ENCODE results near the gene SARDH.

Gene SARDH

DNA sequence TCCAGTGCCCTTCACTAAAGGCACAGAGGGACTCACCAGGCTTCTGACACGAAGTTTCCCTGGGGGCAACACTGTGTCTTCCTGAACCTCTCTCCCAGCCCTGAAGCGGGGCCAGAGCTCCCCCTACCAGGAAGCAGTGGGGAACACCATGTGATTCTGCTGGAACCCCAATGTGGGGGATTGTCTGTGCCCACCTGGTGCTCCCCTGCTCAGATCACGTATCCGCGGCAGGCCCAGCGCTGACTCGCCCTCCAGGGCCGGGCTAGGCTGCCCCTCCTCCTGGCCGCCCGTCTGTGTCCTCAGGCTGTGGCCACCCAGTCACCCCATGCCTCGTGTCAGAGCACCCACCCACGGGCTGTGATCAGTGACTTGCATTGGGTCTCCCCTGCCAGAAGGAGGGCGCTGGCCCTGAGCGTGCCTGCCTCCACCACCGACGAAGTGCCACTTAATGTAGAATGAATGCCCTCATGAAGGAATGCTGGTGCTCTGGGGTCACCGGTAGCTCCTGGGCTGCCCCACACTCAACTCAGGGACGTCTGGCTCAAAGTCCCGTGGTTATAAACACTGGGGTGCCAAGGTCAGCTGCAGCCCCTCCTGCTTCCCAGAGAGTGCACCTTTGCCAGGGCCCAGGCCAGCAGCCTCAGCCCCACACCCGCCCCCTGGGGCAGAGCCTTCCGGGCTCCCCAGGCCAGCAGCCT is 22.1 kb downstream of the SARDH start:
- DNase-seq (ENCODE audit: extremely low read depth in 1 of 2, low read depth in 1 of 2), result no peak

- DNase-seq (ENCODE audit: extremely low read depth in 1 of 2, low read depth in 1 of 2), result no peak
Measured at GRCh38 chr9:133715295-133715865, 22.8 kb downstream of the SARDH start.

GRCh38 chr9:133714606-133715294 is 23.4 kb downstream of the SARDH start:
- no peak for DNase-seq (ENCODE audit: extremely low read depth in 1 of 2, low read depth in 1 of 2)

DNA sequence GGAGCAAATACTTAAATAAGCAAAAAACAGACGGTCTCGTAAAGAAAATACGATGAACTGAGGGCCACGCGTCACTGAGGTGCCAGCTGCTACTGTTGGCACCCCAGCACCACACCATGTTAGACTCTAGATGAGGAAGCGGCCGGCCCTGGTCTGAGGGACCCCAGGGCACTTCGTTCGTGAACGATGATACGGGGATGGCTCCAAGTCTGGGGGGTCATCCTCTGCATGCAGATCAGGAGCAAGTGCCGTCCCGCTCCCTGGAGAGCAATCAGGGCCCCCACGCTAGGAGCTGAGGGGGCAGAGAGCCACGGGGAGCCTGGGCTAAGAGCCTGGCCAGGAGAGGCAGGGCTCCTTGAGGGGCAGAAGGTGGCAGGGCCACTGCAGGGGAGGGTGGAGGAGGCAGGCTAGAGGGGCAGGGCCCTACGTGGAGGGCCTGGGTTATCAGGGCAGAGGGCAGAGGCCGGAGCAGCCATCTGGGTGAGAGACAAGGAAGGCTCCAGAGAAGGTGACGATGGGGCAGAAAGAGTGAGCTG is 24.1 kb downstream of the SARDH start:
- no peak for DNase-seq (ENCODE audit: extremely low read depth in 1 of 2, low read depth in 1 of 2)

DNA sequence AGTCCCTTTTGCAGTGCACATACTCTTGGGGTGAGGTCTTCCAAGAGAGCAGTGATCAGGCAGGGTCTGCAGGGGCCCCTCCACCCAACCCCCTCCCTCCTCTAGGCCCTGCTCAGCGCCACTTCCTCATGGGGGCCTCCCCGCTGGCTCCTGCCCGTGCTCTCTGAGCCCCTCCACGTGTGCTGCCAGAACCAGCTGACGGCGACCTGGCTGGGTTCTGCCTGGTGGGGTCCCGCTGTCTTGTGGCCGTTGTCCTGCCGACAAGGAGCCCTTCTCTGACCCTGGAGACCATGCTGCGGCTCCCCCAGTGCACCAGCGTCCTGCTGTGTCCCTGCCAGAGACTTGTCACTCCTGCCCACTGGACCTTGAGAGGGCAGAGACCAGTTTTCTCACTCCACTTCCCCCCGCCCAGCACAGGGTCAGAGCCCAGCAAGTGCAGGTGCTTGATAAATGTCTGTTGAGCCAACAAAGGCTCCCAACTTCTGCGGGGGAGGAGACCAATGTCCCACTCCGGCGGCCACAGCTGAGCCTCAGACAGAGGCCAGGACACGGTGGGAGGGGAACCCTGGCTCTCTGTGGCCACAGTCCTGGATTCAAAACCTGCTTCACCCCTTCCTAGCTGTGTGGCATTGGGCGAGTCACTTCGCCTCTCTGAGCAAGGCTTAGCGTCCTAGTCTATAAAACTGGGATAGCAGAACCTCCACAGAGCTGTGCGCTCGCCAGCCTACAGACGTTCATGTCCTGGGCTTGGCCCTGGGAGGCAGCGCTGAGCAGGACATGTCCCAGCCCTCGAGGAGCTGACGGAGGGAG is 24.8 kb downstream of the SARDH start:
- no peak for DNase-seq (ENCODE audit: extremely low read depth in 1 of 2, low read depth in 1 of 2)

- no peak for DNase-seq (ENCODE audit: extremely low read depth in 1 of 2, low read depth in 1 of 2)
Measured at GRCh38 chr9:133712221-133713100, 25.7 kb downstream of the SARDH start.

DNA sequence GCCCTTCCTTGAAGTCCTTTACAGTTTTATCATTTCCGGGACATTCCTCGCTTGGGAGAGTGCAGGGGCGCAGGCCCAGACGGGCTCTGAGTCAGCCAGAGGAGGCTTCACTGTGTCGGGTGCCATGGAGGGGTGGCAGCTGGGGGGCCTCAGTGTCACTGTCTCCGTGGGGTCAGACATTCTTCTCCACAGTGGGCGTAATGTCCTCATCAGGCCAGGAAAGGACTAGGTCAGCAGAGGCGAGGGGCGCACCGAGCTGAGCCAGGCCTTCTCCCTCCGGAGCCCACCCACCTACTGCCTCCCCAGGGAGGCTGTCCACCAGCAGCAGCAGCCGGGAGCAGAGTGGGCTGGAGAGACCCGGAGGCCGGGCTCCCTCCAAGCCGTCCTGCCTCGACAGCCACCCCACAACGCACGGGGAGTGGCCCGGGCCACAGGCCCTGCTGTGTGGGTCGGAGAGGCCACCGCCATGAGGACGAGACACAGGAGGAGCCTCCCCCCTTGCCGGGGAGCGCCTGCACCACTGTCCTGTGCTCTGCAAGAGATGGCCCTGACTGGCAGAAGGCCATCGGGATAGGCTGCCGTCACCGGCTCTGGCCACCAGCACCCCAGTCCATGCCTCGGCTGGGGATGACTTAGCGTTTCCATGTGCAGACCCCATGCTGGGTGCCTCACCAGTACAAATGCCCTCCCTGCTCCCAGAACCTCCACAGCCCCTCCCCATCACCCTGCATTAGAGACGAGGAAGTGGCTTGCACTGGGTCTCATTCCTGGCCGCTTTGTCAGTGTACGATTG is 26.5 kb downstream of the SARDH start:
- DNase-seq (ENCODE audit: extremely low read depth in 1 of 2, low read depth in 1 of 2), result no peak

DNA sequence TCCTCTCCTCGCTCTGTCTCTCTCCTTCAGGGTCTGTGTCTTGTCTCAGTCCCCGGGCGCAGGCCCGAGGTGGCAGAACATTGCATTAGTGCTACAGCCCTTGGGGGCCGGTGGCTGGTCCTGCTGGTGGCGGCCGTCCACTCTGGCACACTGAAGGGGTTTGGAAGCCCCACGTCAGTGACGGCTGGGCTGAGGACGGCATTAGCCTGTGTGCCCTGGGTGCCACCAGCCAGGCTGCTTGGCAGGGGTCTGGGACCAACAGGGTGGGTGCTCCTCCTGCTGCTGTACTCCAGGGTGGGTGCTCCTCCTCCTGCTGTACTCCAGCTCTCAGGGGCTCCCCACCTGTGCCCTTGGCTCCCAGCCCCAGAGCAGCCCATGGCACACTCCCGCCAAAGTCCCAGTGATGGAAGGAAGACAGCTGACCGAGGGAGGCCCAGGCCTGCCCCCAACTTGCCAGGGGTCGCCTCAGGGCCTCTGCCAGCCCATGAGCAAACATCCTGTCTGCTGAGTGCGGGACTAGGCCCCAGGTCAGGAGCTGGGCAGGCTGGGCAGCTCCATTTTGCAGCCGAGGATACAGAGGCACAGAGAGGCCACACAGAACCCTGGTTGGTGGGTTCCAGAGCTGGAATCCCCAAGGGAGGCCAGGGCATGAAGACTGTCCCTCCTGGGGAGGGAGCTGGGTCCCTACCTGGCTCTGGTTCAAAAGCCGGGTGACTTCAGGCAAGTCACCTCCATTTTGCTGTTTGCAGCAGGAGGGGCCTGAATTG is 27.3 kb downstream of the SARDH start:
- DNase-seq (ENCODE audit: extremely low read depth in 1 of 2, low read depth in 1 of 2), result no peak

DNA sequence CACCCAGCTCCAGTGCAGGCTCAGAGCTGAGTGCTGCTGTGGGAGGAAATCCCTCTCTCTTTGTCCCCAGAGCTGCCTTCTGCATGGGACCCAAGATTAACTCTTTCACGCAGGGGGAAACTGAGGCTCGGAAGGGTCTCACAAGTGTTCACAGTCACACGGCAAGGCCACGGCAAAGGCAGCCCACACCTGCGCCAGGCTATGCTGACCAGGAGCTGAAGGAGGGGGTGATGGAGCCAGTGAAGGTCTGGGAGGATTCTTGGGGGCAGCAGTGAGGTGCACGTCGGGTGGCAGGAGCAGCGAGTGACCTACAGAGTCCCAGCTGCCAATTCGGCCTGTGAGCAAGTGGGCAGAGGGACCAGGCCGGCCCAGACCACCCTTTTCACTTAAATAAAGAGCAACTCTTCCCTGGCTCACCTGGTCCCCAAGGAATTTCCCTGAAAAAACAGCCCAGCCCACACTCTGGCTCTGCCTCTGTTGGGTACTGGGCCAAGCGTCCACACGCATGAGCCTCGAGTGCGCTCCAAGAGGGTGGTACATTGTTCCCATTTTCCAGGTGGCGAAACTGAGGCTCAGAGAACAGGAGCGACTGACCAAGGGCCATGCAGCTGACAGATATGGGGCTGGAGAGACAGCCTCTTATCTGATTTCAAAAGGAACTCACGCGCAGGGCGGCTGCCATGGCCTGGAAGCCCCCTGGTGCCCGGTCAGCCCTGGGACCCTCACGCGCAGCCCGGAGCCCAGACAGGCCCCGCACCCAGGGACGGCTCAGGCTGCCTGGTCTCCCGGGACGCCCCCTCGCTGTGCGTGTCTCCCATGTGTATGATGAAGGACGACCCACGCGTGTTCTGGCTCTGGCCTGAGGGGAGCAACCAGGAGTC is 28.2 kb downstream of the SARDH start:
- no peak for DNase-seq (ENCODE audit: extremely low read depth in 1 of 2, low read depth in 1 of 2)

DNA sequence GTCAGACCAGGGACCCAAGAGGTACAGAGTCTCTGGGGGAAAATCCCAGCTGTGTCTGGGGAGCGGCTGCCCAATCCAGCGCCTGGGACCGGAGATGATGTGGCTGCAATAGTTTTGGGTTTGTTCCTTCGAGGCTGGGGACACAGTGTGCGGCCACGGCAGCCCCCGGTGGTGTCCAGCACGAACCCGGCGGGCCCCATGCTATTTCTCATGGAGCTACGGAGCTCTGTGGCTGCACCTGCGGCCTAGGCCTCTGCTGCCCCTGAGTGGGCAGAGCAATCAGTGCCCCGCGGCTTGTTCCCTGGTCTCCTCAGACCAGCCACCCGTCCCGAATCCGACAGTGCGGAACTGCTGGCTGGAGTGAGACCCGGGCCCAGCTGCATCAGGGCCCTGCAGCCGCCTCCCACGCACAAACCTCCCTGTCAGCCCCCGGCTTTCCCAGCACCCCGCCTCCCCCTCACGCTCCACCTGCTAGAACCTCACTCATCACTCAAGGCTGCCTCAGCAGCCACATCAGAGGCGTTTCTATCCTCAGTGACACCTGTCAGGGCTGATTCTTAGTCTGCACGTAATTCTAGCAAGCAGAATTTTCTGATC is 29.0 kb downstream of the SARDH start:
- DNase-seq (ENCODE audit: extremely low read depth in 1 of 2, low read depth in 1 of 2), result peak in 1 of 2 donors; percentile 25

GRCh38 chr9:133708246-133709014 is 29.7 kb downstream of the SARDH start:
- DNase-seq (ENCODE audit: extremely low read depth in 1 of 2, low read depth in 1 of 2), result no peak

- DNase-seq (ENCODE audit: extremely low read depth in 1 of 2, low read depth in 1 of 2), result no peak
Measured at GRCh38 chr9:133707763-133708245, 30.3 kb downstream of the SARDH start.

DNA sequence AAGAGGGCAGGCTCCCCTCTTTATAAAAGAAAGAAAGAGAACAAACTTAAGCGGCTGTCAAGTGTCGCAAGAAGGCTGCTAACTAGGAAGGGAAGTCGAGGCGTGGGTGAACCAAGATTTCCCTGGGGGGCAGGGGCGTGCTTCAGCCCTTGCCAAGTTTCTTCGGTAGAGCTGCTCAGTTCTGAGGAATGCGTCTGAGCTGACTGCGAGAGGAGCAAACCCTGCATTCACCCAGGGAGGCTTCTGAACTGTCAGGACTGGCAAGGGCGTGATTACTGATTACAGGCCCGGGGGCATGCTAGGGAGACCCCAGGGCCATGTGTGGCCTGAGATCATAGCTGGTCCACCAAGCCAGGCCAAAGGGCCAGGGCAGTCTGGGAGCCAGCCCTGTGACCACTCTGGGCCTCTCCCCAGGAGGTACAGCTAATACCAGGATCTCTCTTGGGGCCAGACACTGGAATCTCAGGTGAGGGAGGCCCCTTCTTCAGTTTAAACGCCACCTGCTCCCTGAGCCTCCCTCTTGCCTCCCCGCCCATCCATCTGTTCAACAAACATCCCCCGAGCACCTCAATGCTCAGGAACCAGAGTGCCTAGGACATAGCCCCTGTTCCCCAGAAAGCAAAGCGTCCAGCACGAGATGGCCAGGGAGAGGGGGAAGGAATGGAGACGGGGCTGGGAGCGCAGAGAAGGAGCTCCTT is 30.9 kb downstream of the SARDH start:
- no peak for DNase-seq (ENCODE audit: extremely low read depth in 1 of 2, low read depth in 1 of 2)

DNA sequence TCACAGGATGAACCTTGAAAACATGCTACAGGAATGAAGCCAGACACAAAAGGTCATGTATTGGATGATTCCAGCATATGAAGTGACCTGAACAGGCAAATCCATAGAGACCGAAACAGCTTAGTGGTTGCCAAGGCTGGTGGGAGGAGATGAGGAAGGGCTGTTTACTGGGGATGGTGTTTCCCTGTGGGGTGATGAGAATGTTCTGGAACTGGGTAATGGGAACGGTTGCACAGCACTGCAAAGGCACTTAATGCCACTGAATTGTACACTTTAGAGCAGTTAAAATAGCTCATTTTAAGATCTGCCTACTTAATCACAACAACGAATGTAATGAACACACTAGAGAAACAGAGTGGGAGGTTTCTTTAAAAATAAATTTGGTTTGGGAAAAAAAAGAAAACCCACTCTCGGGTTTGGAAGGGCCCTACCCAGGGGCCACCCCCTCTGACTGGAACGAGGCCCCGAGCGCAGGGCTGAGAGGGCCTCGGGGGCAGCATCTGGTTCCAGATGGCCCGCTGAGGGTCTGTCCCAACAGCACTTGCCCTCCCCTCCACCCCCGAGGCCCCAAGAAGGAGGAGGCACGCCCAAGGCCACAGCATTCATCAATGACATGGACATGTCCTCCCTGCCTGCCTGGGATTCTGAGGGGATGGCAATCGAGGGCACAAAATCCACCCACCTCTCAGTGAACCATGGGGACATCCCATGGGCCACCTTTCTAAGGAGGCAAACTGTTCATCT is 31.7 kb downstream of the SARDH start:
- no peak for DNase-seq (ENCODE audit: extremely low read depth in 1 of 2, low read depth in 1 of 2)

DNA sequence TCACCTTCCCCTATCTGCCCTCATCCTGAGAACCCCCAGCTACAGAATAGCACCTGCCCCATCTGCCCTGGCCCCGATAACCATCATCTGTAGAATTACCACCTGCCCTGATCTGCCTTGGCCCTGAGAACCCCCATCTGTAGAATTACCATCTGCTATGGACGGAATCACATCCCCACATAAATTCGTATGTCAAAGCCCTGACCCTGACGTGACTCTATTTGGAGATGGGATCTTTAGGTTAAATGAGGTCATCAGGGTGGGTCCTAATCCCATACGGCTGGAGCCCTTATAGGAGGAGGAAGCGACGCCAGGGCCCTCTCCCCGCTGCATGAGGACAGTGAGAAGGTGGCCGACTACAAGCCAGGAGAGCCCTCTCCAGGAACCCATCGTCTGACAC is 32.6 kb downstream of the SARDH start:
- no peak for DNase-seq (ENCODE audit: extremely low read depth in 1 of 2, low read depth in 1 of 2)
